ENCODE measurements around the gene SEMA4D.

Gene SEMA4D

DNA sequence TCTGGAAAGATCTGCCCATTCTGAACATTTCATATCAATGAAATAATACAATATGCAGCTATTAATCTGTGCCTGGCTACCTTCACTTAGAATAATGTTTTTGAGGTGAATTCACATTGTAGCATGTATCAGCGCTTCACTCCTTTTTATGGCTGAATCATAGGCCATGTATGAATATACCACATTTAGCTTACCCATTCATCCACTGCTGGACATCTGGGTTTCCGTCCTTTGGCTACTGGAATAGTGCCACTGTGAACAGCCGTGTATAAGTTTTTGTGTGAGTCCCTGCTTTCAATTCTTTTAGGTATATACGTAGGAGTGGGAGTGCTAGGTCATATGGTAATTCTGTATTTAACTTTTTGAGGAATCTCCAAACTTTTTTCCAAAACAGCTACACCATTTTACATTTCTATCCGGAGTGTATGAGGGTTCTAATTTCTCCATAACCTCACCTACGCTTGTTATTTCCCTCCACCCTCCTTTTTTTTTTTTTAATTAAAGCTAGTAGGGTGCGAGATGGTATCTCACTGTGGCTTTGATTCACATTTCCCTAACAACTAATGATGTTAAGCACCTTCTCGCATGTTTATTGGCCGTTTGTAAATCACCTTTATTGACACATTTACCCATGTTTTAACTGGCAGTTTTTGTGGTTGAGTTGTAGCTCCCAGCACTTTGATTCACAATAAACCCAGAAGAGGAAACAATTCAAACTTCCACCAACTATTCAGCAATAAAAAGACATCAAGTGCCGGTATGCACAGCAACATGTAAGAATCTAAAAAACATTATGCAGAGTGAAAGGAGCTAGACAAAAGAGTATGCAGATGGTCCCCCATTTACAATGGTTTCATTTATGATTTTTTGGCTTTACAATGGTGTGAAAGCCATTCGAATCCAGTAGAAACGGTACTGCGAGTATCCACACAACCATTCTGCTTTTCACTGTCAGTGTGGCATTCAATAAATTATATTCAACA, 8.1 kb downstream of the SEMA4D start:
- peaks cover 96% of the 10 kb centered on the region for H4K20me1 ChIP-seq (ENCODE audit: insufficient read depth, low read length, poor library complexity, severe bottlenecking)
- H3K4me3 ChIP-seq (ENCODE audit: low read length, poor library complexity, severe bottlenecking): peak overlapping the region; percentile 60
- TF ChIP-seq EZH2phosphoT487 (IDR thresholded peaks at IDR 0.05; ENCODE audit: borderline replicate concordance): no peak
- TF ChIP-seq, protein P1, sequence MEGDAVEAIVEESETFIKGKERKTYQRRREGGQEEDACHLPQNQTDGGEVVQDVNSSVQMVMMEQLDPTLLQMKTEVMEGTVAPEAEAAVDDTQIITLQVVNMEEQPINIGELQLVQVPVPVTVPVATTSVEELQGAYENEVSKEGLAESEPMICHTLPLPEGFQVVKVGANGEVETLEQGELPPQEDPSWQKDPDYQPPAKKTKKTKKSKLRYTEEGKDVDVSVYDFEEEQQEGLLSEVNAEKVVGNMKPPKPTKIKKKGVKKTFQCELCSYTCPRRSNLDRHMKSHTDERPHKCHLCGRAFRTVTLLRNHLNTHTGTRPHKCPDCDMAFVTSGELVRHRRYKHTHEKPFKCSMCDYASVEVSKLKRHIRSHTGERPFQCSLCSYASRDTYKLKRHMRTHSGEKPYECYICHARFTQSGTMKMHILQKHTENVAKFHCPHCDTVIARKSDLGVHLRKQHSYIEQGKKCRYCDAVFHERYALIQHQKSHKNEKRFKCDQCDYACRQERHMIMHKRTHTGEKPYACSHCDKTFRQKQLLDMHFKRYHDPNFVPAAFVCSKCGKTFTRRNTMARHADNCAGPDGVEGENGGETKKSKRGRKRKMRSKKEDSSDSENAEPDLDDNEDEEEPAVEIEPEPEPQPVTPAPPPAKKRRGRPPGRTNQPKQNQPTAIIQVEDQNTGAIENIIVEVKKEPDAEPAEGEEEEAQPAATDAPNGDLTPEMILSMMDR (conservative IDR thresholded peaks at IDR 0.05; ENCODE audit: low read length): no peak
- H3K4me2 ChIP-seq (ENCODE audit: low read depth, low read length, poor library complexity, severe bottlenecking): peak overlapping the region; percentile 85
- peaks cover 85% of the 10 kb centered on the region for H3K4me1 ChIP-seq (ENCODE audit: insufficient read depth, low read length, poor library complexity, severe bottlenecking)
- peaks cover 99% of the 10 kb centered on the region for H3K79me2 ChIP-seq (ENCODE audit: insufficient read depth, low read length)
- peak overlapping the region; percentile 2 for H3K9ac ChIP-seq (ENCODE audit: low read depth, low read length, poor library complexity, severe bottlenecking)
- H3K9me2 ChIP-seq (replicated peaks; ENCODE audit: low read depth, low read length): no peaks in the 10 kb centered on the region
- no peaks in the 10 kb centered on the region for H3K27me3 ChIP-seq (ENCODE audit: insufficient read depth, low read length, poor library complexity, severe bottlenecking)
- H2AFZ ChIP-seq (ENCODE audit: low read length): no peak overlapping the region
- H3F3A ChIP-seq (ENCODE audit: low read depth): no peaks in the 10 kb centered on the region
- peaks cover 9% of the 10 kb centered on the region; the same call in 1 of the 2 replicates for H3K36me3 ChIP-seq (ENCODE audit: insufficient read depth, low read length)
- H3K9me3 ChIP-seq (ENCODE audit: insufficient read depth, low read depth, low read length): no peaks in the 10 kb centered on the region

DNA sequence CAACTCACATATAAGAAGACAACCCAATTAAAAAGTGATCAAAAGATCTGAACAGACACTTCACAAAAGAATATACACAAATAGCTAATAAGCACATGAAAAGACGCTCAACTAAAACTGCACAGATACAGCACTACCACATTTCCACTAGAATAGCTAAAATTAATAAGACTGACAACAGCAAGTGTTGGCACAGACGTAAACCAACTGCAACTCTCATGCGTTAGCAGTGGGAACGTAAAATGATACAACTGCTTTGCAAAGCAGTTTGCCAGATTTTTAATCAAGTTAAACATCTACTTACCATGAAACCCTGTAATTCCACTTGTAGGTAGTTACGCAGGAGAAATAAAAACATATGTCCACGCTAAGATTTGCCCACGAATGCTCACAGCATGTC, 9.0 kb downstream of the SEMA4D start:
- TF ChIP-seq EZH2phosphoT487 (IDR thresholded peaks at IDR 0.05; ENCODE audit: borderline replicate concordance): no peak
- TF ChIP-seq, protein P1 (conservative IDR thresholded peaks at IDR 0.05; ENCODE audit: low read length): no peak
- Histone ChIP-seq H3K27me3 (ENCODE audit: insufficient read depth, low read length, poor library complexity, severe bottlenecking) (no peaks in the 10 kb centered on the region), H2AFZ (ENCODE audit: low read length) (no peak overlapping the region), H3K36me3 (ENCODE audit: insufficient read depth, low read length) (peaks cover 17% of the 10 kb centered on the region; the same call in 1 of the 2 replicates), H4K20me1 (ENCODE audit: insufficient read depth, low read length, poor library complexity, severe bottlenecking) (peaks cover 96% of the 10 kb centered on the region), H3K4me3 (ENCODE audit: low read length, poor library complexity, severe bottlenecking) (peak overlapping the region; percentile 60), H3K79me2 (ENCODE audit: insufficient read depth, low read length) (peaks cover 99% of the 10 kb centered on the region), H3K9me3 (ENCODE audit: insufficient read depth, low read depth, low read length) (no peaks in the 10 kb centered on the region), H3K9ac (ENCODE audit: low read depth, low read length, poor library complexity, severe bottlenecking) (no peak overlapping the region), H3K4me1 (ENCODE audit: insufficient read depth, low read length, poor library complexity, severe bottlenecking) (peaks cover 85% of the 10 kb centered on the region), H3K9me2 (replicated peaks; ENCODE audit: low read depth, low read length) (no peaks in the 10 kb centered on the region), H3F3A (ENCODE audit: low read depth) (no peaks in the 10 kb centered on the region), H3K4me2 (ENCODE audit: low read depth, low read length, poor library complexity, severe bottlenecking) (peak overlapping the region; percentile 85)

DNA sequence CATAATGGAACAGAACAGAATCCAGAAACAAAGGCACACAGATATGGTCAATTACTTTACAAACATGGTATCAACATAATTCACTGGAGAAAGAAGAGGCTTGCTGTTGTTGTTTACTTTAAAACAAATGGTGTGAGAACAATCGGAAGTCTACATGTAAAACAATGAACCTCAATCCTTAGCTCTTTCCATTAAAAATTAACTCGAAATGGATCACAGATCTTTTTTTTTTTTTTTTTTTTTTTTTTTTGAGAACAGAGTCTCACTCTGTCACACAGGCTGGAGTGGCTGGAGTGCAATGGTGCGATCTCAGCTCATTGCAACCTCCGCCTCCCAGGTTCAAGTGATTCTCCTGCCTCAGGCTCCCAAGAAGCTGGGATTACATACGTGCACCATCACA, 9.8 kb downstream of the SEMA4D start:
- no peak overlapping the region for H2AFZ ChIP-seq (ENCODE audit: low read length)
- peaks cover 17% of the 10 kb centered on the region; the same call in 1 of the 2 replicates for H3K36me3 ChIP-seq (ENCODE audit: insufficient read depth, low read length)
- TF ChIP-seq EZH2phosphoT487 (IDR thresholded peaks at IDR 0.05; ENCODE audit: borderline replicate concordance): no peak
- TF ChIP-seq, protein P1 (conservative IDR thresholded peaks at IDR 0.05; ENCODE audit: low read length): no peak
- no peaks in the 10 kb centered on the region for H3F3A ChIP-seq (ENCODE audit: low read depth)
- no peak overlapping the region for H3K9ac ChIP-seq (ENCODE audit: low read depth, low read length, poor library complexity, severe bottlenecking)
- H3K9me2 ChIP-seq (replicated peaks; ENCODE audit: low read depth, low read length): no peaks in the 10 kb centered on the region
- no peaks in the 10 kb centered on the region for H3K9me3 ChIP-seq (ENCODE audit: insufficient read depth, low read depth, low read length)
- no peaks in the 10 kb centered on the region for H3K27me3 ChIP-seq (ENCODE audit: insufficient read depth, low read length, poor library complexity, severe bottlenecking)
- peaks cover 99% of the 10 kb centered on the region for H3K79me2 ChIP-seq (ENCODE audit: insufficient read depth, low read length)
- H3K4me3 ChIP-seq (ENCODE audit: low read length, poor library complexity, severe bottlenecking): no peak overlapping the region
- peaks cover 96% of the 10 kb centered on the region for H4K20me1 ChIP-seq (ENCODE audit: insufficient read depth, low read length, poor library complexity, severe bottlenecking)
- peak overlapping the region; percentile 85 for H3K4me2 ChIP-seq (ENCODE audit: low read depth, low read length, poor library complexity, severe bottlenecking)
- peaks cover 84% of the 10 kb centered on the region for H3K4me1 ChIP-seq (ENCODE audit: insufficient read depth, low read length, poor library complexity, severe bottlenecking)
